PFSK-1 (cell line): ENCODE data around the gene GPR87.

Experiments used
- FOXP2 ChIP-seq: optimal IDR thresholded peaks from 2 replicates; pipeline ENCODE3; 2011; ENCODE audit warnings: borderline replicate concordance, control low read depth, inconsistent platforms; ENCODE audit not compliant: insufficient read depth; ENCODE audit errors: extremely low read length, extremely low read depth
- POLR2AphosphoS5 ChIP-seq: IDR thresholded peaks from 2 replicates; pipeline ENCODE4 v1.6.1; 2012; ENCODE audit warnings: low read depth, mild to moderate bottlenecking, control low read depth, low read length, moderate library complexity
- REST ChIP-seq, 2 experiments: IDR thresholded peaks; 2 replicates each; pipeline versions ENCODE4 v1.6.1 to v1.8.0; 2011 to 2012; ENCODE audit warnings: low read depth in 2 of 2, low read length in 2 of 2, control low read depth in 1 of 2, inconsistent platforms in 1 of 2, mild to moderate bottlenecking in 1 of 2, moderate library complexity in 1 of 2; ENCODE audit not compliant: insufficient read depth in 1 of 2
- SIN3A ChIP-seq: IDR thresholded peaks from 2 replicates; pipeline ENCODE4 v1.6.1; 2012; ENCODE audit warnings: mild to moderate bottlenecking, low read length, moderate library complexity, borderline replicate concordance; ENCODE audit not compliant: insufficient read depth
- TAF1 ChIP-seq: IDR thresholded peaks from 2 replicates; pipeline ENCODE4 v1.6.1; 2012; ENCODE audit warnings: low read length, control low read depth, borderline replicate concordance; ENCODE audit not compliant: insufficient read depth

The GPR87 gene

GRCh38 chr3:151345859-151346258 lies 29.2 kb upstream of the GPR87 start:
- TF ChIP-seq SIN3A = no peak
- TF ChIP-seq TAF1 = no peak
- TF ChIP-seq POLR2AphosphoS5 = no peak
- TF ChIP-seq REST (IDR thresholded peaks at IDR 0.05; ENCODE audit: insufficient read depth in 1 of 2, low read depth in 2 of 2, low read length in 2 of 2) = no peak
- TF ChIP-seq FOXP2 = no peak

GRCh38 chr3:151331696-151332095 lies 15.1 kb upstream of the GPR87 start:
- no peak for TF ChIP-seq FOXP2
- no peak for TF ChIP-seq POLR2AphosphoS5
- no peak for TF ChIP-seq TAF1
- no peak for TF ChIP-seq SIN3A
- TF ChIP-seq REST (IDR thresholded peaks at IDR 0.05; ENCODE audit: insufficient read depth in 1 of 2, low read depth in 2 of 2, low read length in 2 of 2) = no peak

DNA sequence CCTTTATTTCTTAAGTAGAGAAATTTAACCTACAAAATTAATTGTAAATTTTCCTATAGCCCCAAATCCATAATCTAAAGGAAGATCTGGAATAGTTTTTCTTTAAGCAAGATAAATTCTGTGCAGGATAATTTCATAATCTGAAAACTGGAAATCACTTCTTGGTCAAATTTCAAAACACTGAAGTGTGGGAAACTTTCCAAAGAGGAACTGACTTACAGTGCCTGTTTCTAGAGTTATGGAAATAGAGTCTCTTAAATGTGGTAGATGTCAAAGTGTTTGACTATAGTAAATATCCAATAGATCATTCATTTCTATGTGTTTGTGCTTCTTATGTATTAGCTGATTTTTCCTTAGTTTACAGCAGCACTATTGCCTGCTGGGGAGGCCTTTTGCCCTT lies 14.3 kb upstream of the GPR87 start:
- TF ChIP-seq POLR2AphosphoS5 (no peak), REST (IDR thresholded peaks at IDR 0.05; ENCODE audit: insufficient read depth in 1 of 2, low read depth in 2 of 2, low read length in 2 of 2) (no peak), FOXP2 (no peak), TAF1 (no peak), SIN3A (no peak)

DNA sequence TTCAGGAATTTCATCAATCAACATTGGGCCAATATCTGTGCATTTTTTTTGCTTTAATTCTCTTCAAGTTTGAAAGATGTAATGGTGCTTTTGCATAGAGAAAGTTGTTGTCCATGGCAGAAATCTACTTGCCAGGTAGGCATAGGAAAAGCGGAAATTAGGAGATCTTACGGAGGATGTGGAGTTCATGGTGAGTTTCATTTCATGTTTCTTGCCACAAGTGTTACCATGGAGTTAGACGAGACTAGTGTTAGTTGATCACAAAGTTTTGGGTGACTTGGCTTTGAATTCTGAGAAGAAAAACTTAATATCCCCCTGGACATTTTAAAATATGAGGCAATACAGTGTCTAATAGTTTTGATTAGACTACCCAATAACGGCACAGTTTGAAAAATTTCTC lies 13.8 kb upstream of the GPR87 start:
- TF ChIP-seq REST (IDR thresholded peaks at IDR 0.05; ENCODE audit: insufficient read depth in 1 of 2, low read depth in 2 of 2, low read length in 2 of 2) (no peak), TAF1 (no peak), SIN3A (no peak), FOXP2 (no peak)

GRCh38 chr3:151329363-151329762 lies 12.7 kb upstream of the GPR87 start, which contains the start of gene P2RY13:
Gene P2RY13 (minus strand): TSS chr3:151329549. CDS start chr3:151329528, 21 bp downstream.
- TF ChIP-seq POLR2AphosphoS5 (no peak), FOXP2 (no peak), REST (IDR thresholded peaks at IDR 0.05; ENCODE audit: insufficient read depth in 1 of 2, low read depth in 2 of 2, low read length in 2 of 2) (no peak), TAF1 (no peak), SIN3A (no peak)
